HTR-8/SVneo (cell line): ENCODE results near the gene MARS1.
"Not testable (repeated sequence)": the region's sequence is repeated elsewhere in the genome, so short reads cannot be mapped to it uniquely, and the experiment has no call there.

Experiments
- DNase-seq: peaks from one replicate; pipeline ENCODE4 v3.0.0; 2011; ENCODE audit warnings: low spot score, mixed read lengths; ENCODE audit not compliant: insufficient read length
- FAIRE-seq: peaks from 2 replicates; lab custom pipeline; 2011; peaks lifted over from hg19 to GRCh38; lab: Jason Lieb, UNC

Gene MARS1

GRCh38 chr12:57514246-57514645 lies 26.4 kb downstream of the MARS1 start:
- DNase-seq, FAIRE-seq: not testable (repeated sequence)

DNA sequence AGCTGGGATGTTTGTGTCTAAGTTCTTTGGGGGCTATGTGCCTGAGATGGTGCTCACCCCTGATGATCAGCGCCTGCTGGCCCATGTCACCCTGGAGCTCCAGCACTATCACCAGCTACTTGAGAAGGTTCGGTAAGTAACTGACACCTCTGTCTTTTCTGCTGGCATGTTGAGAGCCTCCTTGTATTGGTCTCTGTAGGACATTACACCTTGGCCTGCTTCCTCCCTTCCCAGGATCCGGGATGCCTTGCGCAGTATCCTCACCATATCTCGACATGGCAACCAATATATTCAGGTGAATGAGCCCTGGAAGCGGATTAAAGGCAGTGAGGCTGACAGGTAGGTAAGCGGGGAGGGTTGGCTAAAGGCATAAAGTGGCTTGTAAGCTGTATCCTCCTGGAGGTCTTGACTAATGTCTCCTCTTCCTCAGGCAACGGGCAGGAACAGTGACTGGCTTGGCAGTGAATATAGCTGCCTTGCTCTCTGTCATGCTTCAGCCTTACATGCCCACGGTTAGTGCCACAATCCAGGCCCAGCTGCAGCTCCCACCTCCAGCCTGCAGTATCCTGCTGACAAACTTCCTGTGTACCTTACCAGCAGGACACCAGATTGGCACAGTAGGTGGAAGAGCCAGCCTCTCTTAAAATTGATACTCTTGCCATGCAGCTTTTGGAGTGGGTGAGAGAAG lies 27.0 kb downstream of the MARS1 start:
- DNase-seq (no peak), FAIRE-seq (no peak)

GRCh38 chr12:57515408-57515933 lies 27.6 kb downstream of the MARS1 start:
- DNase-seq (no peak), FAIRE-seq (no peak)

DNA sequence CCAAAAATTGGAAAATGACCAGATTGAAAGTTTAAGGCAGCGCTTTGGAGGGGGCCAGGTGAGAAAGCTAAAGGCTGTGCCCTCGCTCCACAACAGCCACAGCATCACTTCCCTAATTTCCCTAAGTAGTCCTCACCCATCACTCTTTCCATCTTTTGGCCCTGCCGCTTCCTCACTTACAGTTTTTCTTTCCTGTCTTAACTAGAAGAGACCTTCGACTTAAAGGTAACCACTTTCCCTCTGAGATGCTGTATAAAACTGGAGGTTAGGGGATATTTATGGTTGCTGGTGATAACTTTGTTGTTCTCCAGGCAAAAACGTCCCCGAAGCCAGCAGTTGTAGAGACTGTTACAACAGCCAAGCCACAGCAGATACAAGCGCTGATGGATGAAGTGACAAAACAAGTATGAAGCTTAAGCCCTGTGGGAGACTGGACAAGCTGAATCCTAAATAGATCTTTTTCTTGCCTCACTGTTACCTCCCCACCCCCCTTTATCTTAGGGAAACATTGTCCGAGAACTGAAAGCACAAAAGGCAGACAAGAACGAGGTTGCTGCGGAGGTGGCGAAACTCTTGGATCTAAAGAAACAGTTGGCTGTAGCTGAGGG lies 28.2 kb downstream of the MARS1 start:
- FAIRE-seq (no peak), DNase-seq (no peak)

GRCh38 chr12:57516617-57517153 lies 28.8 kb downstream of the MARS1 start:
- DNase-seq (no peak), FAIRE-seq (no peak)

- DNase-seq (no peak), FAIRE-seq (no peak)
Observed at GRCh38 chr12:57517187-57517586, 29.3 kb downstream of the MARS1 start.

- not testable (repeated sequence) for FAIRE-seq, DNase-seq
Observed at GRCh38 chr12:57517718-57518117, 29.9 kb downstream of the MARS1 start.

DNA sequence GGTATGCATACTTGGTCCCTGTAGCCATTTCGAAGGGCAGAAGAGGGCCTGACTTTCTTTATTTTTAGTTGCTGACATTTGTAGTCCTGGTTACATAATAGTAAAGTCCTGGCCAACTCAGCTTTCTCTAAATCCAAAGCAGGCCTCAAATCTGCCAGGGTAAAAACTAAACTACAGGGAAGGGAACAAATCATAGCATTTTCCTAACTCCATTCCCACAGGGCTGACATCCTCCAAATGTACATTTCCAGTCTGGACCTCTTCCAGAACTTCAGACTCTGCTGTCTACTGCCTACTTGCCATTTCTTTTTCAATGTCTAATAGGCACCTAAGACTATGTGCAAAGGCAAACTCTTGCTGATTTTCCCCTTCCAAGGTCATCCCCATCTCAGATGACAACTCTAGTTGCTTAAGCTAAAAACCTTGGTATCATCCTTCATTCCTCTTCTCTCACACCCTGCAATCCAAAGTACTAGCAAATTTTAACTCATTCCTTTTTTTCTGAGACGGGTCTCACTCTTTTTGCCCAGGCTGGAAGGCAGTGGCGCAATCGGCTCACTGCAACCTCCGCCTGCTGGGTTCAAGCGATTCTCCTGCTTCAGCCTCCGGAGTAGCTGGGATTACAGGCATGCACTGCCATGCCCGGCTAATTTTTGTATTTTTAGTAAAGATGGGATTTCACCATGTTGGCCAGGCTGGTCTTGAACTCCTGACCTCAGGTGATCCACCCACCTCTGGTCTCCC lies 30.5 kb downstream of the MARS1 start:
- DNase-seq (no peak), FAIRE-seq (no peak)

DNA sequence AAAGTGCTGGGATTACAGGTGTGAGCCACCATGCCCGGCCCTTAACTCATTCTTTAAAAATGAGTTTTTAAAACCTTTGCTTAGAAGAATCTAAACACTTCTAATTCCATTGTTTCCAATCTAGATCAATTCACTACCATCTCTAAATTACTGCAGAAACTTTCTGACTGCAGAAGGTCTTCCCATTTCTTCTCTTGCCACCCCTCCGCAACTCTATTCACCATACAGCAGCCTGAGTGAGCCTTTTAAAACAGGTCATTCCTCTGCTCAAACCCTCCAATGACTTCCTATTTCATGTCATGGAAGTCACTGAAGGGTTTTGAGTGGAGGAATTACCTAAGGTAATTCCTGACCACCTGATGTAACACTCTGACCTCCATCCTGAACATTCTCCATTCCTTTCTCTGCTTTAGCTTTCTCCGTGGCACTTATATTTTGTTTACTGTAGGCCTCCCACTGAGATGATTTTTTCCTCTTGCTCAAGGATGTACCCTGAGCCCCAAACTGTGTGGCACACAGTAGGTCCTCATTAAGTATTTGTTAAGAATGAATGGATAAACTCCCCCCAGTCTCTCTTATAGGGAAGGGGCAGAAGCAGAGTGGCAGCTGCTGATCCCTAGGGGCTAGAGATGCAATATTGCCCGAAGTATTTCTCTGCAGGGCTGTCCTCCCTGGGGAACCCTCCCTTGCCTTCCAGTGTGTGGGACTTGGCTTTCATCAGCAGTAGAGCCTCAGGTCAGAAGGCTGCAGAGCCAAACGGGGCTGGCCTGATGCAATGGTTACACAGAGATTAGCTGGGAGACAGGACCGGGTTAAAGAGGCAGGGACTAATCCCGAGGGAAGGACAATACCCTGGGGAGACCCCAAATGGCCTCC lies 31.3 kb downstream of the MARS1 start:
- DNase-seq (no peak), FAIRE-seq (no peak)

DNA sequence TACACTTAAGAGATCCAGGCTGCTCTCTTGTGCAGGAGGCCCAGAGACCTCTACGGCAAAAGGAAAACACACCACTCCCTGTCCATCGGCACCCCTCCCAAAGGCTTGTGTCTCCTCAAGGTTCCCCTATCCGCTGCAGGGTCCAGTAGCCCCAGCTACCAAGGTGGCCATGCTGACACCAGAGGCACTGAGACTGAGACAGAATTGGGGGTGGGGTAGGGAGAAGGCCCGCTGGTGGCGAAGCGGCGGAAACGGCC lies 31.9 kb downstream of the MARS1 start:
- no peak for DNase-seq

DNA sequence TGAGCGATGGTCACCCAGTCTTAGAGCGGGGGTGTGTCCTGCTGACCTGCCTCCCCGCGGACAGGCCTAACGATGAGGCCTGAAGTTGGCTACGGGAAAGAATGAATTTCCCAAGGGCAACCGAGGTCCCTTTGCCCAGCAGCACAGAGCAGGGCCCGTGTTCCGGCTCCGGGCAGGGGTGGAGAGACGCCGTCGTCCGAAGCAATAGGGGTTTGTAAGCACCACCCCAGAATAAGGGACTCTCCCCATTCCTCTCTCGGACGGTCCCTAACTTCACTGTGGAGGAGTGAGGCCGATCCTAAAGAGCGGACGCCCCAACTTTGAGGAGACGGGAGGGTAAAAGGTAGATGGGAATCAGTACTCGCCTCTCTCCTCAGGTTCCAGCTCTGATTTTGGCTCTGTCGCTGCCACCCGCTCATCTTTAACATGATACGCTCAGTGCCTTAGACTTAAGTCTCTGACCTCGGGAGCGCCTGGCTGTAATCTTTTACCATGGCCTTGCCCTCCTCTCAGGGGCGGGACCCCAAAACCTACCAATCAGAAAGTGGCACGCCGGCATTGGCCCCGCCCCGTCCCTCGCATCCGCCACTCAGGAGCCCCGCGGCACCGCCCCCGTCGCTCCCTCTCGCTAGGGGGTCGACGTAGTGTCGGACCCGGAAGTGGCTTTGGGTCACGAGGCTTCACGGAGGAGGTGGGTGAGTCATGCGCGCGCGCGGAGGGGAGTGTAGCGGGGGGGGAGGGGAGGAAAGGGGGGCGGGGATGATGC lies 32.4 kb downstream of the MARS1 start, which contains the start of gene DDIT3:
DDIT3 (minus strand) TSS at position 462 of the 766 bp plus-strand sequence. CDS start 3,108 bp downstream, outside the sequence.
- FAIRE-seq: no peak
- peak; percentile 92 for DNase-seq

More for the DNA sequence above, 31.9 kb downstream of the MARS1 start:
- FAIRE-seq: no peak

DNA sequence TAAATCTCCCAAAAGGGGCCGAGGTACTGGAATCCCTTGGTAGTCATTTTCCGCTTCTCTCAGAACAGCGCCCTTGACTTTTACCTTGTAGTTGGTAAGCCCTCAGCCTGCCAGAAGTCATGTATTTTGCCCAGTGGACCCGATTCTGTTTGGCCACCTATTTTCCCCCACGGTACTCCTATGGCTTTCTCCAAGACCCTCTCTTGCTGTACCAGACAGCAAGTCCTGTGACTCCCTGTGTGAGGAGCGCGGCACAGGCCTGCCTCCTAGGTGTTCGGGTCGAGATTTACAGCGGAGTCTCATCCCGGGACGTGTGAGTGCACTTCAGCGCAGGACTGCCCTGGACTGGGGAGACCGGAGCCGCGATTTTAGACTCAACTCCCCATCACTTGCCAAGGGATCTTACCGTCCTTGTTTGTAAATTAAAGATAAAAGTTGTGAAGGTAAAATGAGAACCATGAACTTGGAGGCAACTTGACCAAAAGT lies 33.7 kb downstream of the MARS1 start:
- no peak for DNase-seq
- FAIRE-seq: no peak

- FAIRE-seq: peak; percentile 80
- peak; percentile 97 for DNase-seq
Observed at GRCh38 chr12:57522011-57522886, 34.4 kb downstream of the MARS1 start, which contains the start of gene MBD6. Gene MBD6, plus strand, starts transcription at chr12:57522824. Its CDS starts 1,480 bp downstream, at chr12:57524304.

GRCh38 chr12:57522887-57523705 lies 35.2 kb downstream of the MARS1 start:
- peak; percentile 29 for DNase-seq
- no peak for FAIRE-seq

DNA sequence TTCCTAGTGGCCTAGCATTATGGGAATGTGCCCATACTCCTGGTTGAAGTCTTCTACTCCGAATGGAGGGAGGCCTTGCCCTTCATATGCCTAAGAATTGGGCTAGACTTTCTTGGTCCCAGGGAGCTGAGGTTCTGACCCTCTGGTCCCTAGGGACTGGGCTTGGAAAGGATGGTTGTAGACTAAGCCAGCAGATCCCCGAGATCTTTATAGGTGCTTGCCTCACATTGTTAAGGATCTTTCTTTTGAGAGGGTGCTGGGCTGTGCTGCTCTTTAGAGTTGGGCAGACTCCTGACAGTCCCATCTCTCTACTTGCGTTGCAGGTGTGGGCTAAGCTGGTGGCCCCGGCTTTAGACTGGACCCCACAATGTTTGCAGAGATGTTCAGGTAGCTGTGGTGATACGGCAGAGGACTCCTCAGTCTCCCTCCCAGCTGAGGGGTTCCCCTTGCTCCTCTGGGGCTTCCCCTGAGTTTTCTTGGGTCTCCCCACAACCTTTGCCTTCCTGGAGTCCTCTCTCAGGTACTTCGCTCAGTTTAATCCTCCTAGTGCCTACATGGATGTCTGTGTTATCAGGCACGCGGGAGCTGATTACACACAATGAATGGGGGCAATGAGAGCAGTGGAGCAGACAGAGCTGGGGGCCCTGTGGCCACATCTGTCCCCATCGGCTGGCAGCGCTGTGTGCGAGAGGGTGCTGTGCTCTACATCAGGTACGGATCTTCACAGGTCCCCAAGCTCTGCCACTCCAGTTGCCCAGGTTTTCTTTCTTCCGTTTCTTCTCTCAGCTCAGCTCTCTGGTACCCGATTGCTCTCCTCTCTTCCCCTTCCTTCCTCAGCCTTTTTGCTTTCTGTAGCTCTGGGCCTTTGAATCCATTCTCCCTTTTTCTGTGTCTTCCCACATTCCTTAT lies 36.1 kb downstream of the MARS1 start:
- no peak for DNase-seq
- no peak for FAIRE-seq
